ENCODE results near the gene PIGK.

DNA sequence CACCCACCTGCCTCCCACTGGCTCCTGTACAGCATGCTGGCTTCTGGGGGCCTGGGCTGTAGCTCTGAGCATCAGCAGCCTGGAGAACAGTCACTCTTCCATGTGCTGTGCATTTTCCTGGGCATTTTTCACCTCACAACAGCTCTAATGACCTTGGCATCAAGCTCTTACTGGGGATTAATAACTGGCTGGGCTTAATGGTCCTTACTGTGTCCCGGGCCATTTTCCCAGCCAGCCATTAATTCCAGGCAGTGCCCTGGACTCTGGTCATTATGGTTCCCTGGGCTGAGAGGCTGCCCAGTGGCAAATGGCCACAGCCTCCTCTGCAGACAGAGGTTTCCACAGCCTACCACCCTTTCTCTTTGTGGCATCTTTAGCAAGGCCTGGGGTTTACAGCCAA, 180.1 kb downstream of the PIGK start:
- no peak for TF ChIP-seq POLR2AphosphoS5 (IDR thresholded peaks at IDR 0.05; ENCODE audit: low read depth, low read length)
- no peak for TF ChIP-seq ZFX (IDR thresholded peaks at IDR 0.05)
- no peak for TF ChIP-seq EZH2 (IDR thresholded peaks at IDR 0.05)
- TF ChIP-seq JUND (IDR thresholded peaks at IDR 0.05): no peak
- TF ChIP-seq REST (IDR thresholded peaks at IDR 0.05; ENCODE audit: low read depth): no peak
- TF ChIP-seq CTCF (IDR thresholded peaks at IDR 0.05 in 2 of 3, conservative IDR thresholded peaks at IDR 0.05 in 1 of 3; ENCODE audit: borderline replicate concordance in 1 of 3, insufficient read depth in 1 of 3, low read depth in 2 of 3, low read length in 2 of 3): no peak
- TF ChIP-seq, protein P1, sequence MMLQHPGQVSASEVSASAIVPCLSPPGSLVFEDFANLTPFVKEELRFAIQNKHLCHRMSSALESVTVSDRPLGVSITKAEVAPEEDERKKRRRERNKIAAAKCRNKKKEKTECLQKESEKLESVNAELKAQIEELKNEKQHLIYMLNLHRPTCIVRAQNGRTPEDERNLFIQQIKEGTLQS (IDR thresholded peaks at IDR 0.05): no peak
- TF ChIP-seq POLR2A (IDR thresholded peaks at IDR 0.05; ENCODE audit: borderline replicate concordance, extremely low read depth, insufficient read depth, insufficient read length): no peak
- no peak for TF ChIP-seq EZH2phosphoT487 (IDR thresholded peaks at IDR 0.05; ENCODE audit: borderline replicate concordance)
- no peak for TF ChIP-seq RAD21 (IDR thresholded peaks at IDR 0.05; ENCODE audit: low read depth)
- TF ChIP-seq SP1 (IDR thresholded peaks at IDR 0.05; ENCODE audit: low read depth): no peak
- no peak for TF ChIP-seq SIN3A (IDR thresholded peaks at IDR 0.05; ENCODE audit: low read depth)
- TF ChIP-seq ZBTB33 (IDR thresholded peaks at IDR 0.05; ENCODE audit: extremely low read depth, insufficient replicate concordance, low read length): no peak
- TF ChIP-seq SRF (IDR thresholded peaks at IDR 0.05; ENCODE audit: low read depth): no peak

All from HCT116 (cell line).